Stimulated activated CD4-positive, alpha-beta T cell treated with anti-CD3 and anti-CD28 coated beads, TNF-alpha, amount 100 ng/mL, for 24 hours (primary cell): ENCODE measurements around the gene ZAP70.
A peak's percentile ranks its signal among the peaks of the same experiment; 100 is the strongest.

Source experiments
- DNase-seq, 3 experiments: peaks; one replicate each; pipeline ENCODE4 v3.0.0-alpha.2; 2020; ENCODE audit warnings: low read depth in 3 of 3

The ZAP70 gene

DNA sequence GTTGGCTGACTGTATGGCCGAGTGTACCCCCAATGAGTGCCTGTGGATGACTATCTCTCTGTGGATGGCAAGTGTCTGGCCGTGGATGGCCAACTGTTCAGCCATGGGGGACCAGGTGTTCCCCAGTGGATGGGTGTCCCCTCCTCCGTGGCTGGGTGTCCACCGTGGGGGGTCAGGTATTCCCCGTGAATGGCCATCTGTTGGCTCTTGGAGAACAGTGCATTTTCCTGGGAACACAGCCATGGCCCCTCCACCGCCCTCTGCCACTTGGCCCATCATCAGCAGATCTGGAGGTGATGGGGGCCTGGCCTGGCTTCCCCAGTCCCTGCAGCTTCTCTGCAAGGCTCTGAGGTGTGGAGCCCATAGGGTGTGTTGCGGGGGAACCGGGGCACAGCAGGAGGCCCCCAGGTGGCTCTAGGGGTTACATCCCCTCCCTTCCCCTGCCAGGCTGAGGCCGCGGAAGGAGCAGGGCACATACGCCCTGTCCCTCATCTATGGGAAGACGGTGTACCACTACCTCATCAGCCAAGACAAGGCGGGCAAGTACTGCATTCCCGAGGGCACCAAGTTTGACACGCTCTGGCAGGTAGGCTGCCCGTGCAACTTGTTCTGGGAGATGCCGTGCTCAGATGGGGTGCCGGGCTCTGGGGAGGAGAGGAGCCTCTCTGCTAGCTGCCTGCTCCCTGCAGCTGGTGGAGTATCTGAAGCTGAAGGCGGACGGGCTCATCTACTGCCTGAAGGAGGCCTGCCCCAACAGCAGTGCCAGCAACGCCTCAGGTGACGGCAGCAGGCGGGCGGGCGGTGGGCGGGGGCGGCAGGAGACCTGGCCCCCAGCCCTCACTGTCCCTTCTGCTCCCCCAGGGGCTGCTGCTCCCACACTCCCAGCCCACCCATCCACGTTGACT lies 19.3 kb downstream of the ZAP70 start:
- no peak for DNase-seq

DNA sequence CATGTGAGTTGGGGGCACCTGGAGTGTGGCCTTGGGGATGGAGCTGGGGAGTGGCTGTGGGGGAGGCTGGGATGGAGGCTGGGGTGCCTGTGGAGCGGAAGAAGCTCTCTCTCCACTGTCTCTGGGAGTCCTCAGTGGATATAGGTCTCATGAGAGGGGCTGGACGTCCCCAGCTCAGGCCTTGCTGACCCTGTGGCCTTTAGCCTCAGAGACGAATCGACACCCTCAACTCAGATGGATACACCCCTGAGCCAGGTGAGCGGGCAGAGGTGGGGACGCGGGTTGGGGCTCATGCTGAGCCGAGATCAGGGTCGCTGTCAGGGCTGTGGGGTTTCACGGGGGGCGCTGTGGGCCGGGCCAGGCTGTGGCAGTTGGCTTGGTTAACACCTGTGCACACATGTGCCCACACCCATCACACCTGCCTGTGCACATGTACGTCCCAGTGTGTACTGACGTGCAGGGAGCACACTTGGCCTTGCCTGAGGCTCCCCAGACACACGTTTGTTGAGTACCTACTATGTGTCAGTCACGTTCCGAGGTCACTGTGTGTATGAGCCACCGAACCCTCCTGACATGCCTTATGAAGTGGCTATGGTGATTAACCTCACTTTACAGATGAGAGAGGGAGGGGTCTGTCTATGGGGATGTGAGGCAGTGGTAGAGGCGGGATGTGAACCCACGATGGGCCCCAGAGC lies 20.1 kb downstream of the ZAP70 start:
- no peak for DNase-seq

DNA sequence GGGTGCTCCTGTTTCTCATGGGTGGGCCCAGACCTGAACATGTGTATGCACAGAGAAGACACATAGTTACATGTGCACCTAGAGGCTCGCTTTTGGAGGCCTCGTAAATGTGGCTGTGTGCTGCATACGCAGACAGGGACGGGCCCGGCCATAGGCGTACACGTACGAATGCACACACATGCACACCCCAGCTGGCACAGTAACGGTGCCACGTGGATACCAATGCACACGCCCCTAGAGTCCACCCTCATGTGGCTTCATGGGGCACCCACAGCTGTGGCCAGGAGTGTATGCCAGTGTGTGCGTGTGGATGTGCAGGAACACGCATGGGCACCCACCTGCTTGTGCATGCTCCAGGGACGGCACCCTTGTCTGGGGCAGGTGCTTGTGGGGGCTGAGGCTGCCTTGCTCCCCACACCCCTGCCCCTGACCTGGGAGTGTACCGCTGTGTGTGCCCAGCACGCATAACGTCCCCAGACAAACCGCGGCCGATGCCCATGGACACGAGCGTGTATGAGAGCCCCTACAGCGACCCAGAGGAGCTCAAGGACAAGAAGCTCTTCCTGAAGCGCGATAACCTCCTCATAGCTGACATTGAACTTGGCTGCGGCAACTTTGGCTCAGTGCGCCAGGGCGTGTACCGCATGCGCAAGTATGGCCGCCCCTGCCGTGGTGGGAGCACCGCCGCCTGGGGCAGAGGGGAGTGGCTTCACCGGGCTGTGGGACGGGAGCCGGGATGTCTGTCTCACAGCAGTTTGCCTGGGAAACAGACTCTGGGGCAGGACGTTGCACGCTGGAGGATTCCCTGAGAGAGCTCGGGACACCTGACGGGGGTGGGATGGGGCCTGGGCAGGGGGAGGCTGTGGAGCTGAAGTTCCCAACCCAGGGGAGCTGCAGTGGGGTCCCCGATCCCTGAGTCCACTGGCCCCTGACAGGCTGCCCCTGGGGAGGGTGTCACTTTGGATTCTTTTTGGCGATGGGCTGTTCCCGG lies 21.0 kb downstream of the ZAP70 start:
- DNase-seq = no peak

DNA sequence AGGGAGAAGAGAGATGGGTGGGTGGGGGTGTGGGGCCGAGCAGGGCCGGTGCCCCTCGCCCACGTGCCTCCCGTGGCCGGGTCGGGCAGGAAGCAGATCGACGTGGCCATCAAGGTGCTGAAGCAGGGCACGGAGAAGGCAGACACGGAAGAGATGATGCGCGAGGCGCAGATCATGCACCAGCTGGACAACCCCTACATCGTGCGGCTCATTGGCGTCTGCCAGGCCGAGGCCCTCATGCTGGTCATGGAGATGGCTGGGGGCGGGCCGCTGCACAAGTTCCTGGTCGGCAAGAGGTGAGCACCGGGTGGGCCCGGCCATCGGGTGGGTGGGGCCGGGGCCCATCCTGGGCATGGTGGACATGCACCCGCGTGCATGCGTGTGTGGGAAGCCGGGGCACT lies 21.8 kb downstream of the ZAP70 start:
- no peak for DNase-seq

DNA sequence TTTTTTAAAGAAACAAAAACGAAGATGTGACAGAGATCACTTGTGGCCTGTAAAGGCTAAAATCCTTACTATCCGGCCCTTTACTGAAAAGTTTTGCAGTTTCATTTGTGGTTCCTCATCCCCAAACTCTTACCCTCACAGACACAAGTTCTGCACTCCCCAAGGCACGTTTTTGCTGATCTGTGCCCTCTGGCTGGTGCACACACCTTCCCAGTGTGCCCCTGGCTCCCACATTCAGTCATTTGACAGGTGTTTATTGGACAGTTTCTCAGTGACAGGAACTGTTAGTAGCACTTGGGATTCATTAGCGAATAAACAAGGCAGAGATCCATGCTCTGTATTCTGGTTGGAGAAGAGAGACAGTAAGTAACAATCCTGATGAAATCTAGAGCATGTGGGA lies 22.8 kb downstream of the ZAP70 start:
- no peak for DNase-seq

DNA sequence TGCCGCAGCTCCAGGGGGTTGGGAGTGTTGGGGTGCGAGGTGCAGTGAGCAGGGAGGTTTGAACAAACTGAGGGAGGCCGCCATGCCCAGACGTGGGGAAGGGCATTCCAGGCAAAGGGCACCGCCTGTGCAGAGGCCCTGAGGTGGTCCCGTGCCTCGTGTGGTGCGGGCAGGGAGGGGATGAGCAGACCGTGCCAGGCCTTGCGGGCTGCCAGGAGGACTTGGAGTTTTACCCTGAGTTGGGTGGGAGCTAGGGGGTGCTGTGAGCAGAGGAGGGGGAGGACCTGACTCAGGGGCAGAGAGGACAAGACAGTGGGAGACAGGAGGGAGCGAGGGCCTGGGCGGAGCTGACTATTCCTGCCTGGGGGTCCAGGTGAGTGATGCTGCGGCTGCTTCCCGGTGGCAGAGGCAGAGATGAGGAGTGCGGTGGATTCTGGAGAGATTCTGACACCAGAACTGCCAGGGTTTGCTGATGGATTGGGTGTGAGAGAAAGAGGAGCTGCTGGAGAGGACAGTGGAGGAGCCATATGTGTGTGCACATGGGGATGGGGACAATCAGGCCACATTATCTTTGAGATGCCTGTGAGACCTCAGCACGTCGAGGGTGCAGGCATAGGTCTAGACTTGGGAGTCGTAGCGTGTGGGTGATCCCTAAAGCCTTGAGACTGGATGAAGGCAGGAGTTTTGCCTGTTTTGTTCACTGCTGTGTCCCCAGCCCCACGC lies 23.4 kb downstream of the ZAP70 start:
- no peak for DNase-seq

DNA sequence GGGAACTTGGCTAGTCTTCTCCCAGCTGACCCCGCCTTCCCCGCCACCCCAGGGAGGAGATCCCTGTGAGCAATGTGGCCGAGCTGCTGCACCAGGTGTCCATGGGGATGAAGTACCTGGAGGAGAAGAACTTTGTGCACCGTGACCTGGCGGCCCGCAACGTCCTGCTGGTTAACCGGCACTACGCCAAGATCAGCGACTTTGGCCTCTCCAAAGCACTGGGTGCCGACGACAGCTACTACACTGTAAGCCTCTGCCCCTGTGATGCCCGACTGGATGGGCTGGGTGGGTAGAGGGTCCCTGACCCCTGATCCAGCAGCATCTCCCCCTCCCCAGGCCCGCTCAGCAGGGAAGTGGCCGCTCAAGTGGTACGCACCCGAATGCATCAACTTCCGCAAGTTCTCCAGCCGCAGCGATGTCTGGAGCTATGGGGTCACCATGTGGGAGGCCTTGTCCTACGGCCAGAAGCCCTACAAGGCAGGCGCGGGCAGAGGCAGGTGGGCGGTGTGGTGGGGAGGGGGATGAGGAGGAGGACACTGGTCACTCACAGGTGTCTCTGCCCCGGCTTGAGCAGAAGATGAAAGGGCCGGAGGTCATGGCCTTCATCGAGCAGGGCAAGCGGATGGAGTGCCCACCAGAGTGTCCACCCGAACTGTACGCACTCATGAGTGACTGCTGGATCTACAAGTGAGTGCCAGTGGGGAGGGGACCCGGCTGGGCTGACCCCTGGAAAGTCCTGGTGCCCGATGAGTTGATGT lies 24.2 kb downstream of the ZAP70 start:
- DNase-seq = no peak

DNA sequence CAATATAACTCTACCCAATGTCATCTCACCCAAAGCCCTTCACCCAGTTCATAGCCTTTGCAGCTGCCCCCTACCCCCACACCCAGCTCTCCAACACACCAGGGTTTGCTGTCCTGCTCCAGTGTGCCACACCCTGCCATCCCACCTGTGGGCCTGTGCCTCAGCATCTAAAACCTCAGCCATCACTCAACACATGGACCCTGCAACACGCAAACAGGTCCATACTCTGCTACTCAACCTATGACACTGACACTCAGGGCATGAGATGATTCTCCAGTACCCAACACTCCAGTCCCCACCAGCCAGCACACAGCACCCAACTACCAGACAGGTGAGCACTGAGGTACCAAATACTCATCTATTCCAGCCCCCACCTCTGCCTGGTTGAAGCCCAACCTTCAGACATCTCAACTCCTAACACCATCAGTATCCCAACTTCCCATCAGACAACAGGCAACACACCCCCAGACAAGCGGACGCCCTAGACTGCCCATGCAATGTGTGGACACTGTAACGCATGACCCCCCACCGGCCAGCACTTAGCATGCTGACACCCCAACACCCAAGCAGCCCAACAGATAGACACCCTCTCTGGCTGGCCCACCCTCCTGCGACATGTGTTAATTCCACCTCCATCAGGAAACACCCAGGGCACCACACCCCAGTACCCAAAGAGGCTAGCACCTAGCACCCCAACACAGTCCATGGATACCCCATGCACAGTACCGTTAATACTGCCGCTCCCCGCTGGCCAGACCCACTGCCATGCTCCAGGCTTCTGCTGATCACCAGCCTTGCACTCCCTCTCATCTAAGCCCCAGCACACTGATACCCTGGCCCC lies 25.0 kb downstream of the ZAP70 start:
- no peak for DNase-seq

DNA sequence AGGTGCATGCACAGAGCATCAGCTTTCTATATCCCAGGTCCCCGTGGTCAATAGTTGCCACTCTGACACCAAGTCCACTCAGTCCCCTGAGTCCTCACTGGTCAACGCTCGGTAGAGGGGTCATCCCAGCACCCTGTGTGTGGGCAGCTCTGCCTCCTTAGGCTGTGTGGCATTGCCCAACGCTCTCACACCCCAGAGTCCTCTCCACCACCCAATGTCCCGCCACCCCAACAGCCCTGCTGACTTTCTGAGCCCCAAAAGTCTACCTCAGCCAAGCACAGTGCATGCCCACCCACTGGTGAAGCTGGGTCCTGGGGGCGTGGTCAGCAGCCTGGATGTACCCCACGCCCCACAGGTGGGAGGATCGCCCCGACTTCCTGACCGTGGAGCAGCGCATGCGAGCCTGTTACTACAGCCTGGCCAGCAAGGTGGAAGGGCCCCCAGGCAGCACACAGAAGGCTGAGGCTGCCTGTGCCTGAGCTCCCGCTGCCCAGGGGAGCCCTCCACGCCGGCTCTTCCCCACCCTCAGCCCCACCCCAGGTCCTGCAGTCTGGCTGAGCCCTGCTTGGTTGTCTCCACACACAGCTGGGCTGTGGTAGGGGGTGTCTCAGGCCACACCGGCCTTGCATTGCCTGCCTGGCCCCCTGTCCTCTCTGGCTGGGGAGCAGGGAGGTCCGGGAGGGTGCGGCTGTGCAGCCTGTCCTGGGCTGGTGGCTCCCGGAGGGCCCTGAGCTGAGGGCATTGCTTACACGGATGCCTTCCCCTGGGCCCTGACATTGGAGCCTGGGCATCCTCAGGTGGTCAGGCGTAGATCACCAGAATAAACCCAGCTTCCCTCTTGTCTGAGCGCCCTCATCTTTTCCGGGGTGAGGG lies 25.9 kb downstream of the ZAP70 start:
- DNase-seq = no peak

DNA sequence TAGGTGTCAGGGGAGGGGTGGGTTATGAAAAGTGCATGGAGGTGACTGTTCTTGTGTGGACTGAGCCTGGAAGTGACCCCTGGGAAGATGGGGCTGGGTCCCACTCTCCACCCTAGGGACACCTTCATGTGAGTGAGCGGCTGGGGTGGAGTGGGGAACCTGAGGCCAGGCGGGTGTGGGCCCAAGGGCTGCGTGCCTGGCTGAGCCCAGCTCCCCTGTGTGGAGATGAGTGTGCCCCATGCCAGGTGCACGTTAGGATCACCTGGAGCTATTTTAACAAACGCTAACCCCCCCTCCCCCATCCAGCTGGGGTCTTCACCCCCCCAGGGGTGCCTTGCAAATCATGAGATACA lies 26.5 kb downstream of the ZAP70 start:
- no peak for DNase-seq

DNA sequence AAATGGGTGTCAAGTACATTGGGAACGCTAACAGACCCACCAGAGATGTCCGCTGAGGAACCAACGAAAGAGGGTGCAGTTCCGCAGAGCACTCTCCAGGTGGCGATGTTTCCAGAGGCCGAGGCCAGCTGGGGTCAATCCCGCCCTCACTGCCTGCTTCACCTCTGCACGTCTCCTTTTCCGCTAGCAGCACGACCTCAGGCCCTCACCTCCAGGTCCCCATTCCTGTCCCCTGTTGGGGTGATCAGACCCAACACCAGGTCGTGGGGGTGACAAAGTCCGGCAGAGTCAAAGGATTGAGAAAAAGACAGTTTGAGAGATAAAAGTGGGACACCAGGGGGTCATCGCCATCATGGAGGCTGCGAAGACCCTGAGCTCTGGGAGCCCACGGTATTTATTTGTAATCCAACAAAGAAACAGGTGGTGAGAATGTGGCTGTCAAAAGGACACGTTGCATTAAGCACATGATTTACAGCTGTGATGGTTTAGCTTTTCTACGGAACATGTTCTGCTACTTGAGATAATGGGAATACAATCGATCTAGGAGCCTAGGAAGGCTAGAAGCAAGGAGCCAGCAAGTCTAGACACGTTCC lies 27.3 kb downstream of the ZAP70 start:
- peak in 1 of 3 experiments; percentile 42 for DNase-seq

DNA sequence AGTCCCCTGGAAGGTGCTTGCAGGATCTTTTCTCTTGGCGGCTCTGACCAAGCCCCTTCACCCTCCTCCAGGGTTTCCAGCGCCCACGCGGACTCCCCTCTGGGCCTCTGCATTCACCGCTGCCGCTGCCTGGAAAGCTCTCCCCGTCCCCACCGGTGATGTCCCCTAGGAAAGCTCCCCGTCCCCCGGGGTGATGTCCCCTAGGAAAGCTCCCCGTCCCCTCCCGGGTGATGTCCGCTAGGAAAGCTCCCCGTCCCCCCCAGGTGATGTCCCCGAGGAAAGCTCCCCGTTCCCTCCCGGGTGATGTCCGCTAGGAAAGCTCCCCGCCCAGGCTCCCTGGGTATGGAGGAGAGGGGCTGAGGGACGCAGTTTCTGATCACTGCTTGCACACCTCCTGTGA lies 27.9 kb downstream of the ZAP70 start:
- DNase-seq = no peak

DNA sequence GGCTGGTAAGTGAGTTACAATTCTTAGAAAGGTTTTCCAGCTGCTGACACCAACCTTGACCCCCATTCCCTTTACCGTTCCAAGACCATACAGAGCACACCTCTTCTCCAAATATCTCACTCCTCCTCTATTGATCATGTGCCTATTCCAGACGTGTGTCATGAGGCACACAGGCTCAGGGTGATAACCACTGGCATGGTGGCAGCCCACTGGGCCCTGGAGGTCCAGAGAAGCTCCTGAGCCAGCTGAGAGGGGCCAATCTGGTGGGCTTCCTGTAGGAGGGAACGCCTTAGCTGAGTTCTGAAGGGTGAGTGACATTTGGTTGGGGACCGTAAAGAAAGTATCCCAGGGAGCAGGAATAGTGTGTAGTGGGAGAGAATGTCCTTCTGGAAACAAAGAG lies 28.3 kb downstream of the ZAP70 start:
- no peak for DNase-seq

DNA sequence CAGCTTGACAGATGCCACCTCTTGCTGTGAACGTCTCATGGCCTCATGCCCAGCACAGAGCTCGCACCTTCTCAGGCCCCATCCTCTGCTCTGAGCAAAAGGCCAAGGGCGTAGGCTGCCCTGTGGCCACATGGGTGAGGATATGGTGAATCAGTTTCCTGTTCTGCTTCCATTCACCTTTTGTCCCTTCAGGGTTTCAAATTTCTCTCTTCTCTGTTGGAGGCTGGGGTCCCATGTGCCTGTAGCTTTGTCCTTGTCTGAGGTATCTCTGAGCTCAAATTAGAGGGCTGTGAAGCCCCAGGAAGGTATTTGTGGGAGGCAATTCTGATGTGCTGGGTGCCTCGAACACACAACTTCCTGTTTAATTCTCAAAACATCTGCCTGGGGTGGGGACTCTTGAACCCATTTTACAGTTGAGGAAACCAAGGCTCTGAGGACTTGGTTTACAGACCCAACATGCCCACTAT lies 29.0 kb downstream of the ZAP70 start:
- no peak for DNase-seq

DNA sequence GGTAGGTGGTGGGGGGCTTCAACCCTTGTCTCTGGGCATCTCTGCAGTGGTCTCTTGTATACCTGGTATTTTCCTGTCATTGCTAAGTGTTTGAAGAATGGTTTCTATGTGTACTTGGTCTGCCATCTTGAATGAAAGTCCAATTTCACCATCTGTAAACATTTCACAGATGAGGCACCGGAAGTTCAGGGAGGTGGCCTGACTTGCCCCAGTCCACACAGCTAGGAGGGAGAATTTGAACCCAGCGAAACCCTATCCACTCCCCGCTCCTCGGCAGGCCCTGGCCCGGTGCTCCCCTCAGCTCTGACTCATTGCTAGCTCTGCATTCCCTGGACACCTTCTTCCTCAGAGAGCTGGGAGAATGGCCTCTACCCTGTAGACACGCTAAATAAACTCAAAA lies 30.5 kb downstream of the ZAP70 start:
- DNase-seq = no peak

DNA sequence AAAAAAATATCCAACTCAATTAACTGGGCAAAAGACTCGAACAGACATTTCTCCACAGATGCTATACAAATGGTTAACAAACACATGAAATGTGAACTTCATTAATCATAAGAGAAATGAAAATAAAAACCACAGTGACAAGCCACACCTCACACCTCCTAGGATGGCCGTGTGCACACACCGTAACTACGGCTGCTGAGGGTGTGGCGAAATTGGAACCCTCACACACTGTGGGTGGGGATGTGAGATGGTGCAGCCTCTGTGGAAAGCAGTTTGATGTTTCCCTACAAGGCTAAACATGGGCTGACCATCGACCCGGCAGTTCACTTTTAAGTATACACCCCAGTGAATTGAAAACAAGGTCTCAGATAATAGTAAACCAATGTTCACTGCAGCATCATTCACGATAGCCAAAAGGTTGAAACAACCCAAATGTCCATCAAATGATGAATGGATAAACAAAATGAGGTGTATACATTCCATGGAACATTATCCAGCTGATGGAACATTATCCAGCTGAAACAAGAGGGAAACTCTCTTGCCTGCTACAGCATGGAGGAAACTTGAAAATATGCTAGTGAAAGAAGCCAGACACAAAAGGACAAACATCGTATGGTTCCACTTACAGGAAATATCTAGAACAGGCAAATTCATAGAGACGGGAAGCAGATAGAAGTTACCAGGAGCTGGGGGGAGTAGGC lies 32.2 kb downstream of the ZAP70 start:
- DNase-seq = peak; percentile 32 to 55 (median 34)

DNA sequence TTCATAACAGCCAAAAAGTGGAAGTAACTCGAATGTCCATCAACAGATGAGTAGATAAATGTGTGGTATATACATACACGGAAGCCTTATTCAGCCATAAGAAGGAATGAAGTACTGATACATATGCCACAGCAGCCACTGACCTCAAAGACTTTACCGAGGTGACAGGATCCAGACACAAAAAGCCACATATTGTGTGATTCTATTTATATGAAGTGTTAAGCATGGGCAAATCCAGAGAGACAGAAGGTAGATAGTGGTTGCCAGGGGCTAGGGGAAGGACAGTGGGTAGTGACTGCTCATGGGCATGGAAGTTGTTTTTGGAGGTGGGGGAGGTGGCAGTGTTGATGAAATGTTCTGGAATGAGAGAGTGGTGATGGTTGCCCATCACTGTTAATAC lies 33.9 kb downstream of the ZAP70 start:
- no peak for DNase-seq

DNA sequence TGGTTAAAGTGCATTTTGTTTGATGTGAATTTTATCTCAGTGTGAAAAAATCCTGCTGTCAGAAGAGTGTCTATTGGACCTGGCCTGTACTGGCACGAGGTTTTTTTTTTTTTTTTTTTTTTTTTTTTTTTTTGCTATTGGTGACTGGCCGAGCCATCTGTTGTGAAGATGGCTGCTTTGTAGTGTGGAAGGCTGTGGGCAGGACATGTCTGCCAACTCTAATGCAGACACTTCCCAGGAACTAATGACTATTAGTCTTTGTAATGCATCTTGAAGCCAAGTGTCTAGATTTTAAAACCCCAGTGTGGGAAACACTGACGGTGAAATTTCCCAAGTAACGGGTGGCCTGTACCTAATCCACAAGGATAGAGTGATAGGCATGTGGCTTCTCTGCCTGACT lies 34.3 kb downstream of the ZAP70 start:
- DNase-seq = no peak
